ENCODE data around the gene ANKS1B. TPM values are rescaled to one million over a fixed set of nuclear protein-coding genes. Genes with fewer than 3 reads are reported as not detected.

ANKS1B gene
- total and polyA plus RNA-seq, 2 of the 4 experiments (the other 2 are of a cell fraction), result 0.17 to 0.18 TPM

GRCh38 chr12:99278899-99279298 is 705.8 kb downstream of the ANKS1B start:
- H4K20me1 ChIP-seq (ENCODE audit: insufficient read depth, low read length), result no peaks in the 10 kb centered on the region
- H3K23ac ChIP-seq (ENCODE audit: low read depth, low read length), result no peak overlapping the region
- H2BK20ac ChIP-seq (ENCODE audit: low read depth, low read length), result no peak overlapping the region
- no peak overlapping the region for H3K56ac ChIP-seq (ENCODE audit: extremely low read depth, insufficient read depth, low read length)
- no peak overlapping the region for H2BK120ac ChIP-seq (ENCODE audit: low read depth, low read length)
- intact Hi-C loops (cut with micrococcal nuclease), result no loop called here
- H3K9me1 ChIP-seq (ENCODE audit: insufficient read depth, low read length), result no peaks in the 10 kb centered on the region
- H2BK5ac ChIP-seq (ENCODE audit: low read depth, low read length, poor library complexity, severe bottlenecking), result no peak overlapping the region
- 0 out of 2 replicates have a peak, but pooled peaks cover 1% of the 10 kb centered on the region for H3K9me3 ChIP-seq (ENCODE audit: control insufficient read depth, insufficient read depth, low read length)
- H3K27me3 ChIP-seq (ENCODE audit: control insufficient read depth, insufficient read depth, low read length), result no peaks in the 10 kb centered on the region
- DNase-seq (no peak), ATAC-seq (ENCODE audit: low read depth) (no peak)
- in situ Hi-C loops (cut with MboI; ENCODE audit: low sequenced_read_pairs), result no loop called here
- ChIA-PET POLR2A (ENCODE audit: unreplicated experiment) (no interaction called here), CTCF (no interaction called here)
- WGBS, 2 experiments (ENCODE audit: extremely low coverage in 2 of 2, insufficient read length in 1 of 2), result no CpG with 5 or more reads among the region's 2 CpGs
- H3K14ac ChIP-seq (replicated peaks; ENCODE audit: low read depth, low read length), result no peak overlapping the region
- no peak overlapping the region for H2BK15ac ChIP-seq (ENCODE audit: low read depth, low read length)
- H3K4me1 ChIP-seq (ENCODE audit: control insufficient read depth, insufficient read depth, low read length), result no peaks in the 10 kb centered on the region
- H3K4me3 ChIP-seq (ENCODE audit: insufficient read depth, low read depth, low read length), result no peak overlapping the region
- H4K5ac ChIP-seq (ENCODE audit: low read depth, low read length), result no peak overlapping the region
- H2AK5ac ChIP-seq (ENCODE audit: low read depth, low read length), result no peak overlapping the region
- H3K27ac ChIP-seq (ENCODE audit: insufficient read depth, low read length), result no peak overlapping the region
- no peak overlapping the region for H3K18ac ChIP-seq (ENCODE audit: low read depth, low read length)
- no peak overlapping the region for H3K4ac ChIP-seq (ENCODE audit: low read depth, low read length)
- BruUV-seq (replicated peaks), result no TSS peak
- H2AK9ac ChIP-seq (replicated peaks; ENCODE audit: low read depth, low read length, poor library complexity), result no peak overlapping the region
- no peak overlapping the region for H3K4me2 ChIP-seq (ENCODE audit: low read depth, low read length)
- no peak overlapping the region for H3K9ac ChIP-seq (ENCODE audit: low read depth, low read length)
- H4K8ac ChIP-seq (ENCODE audit: low read depth in 2 of 2, low read length in 2 of 2), result no peak overlapping the region
- dilution Hi-C loops (cut with HindIII; ENCODE audit: low sequenced_read_pairs, unreplicated experiment), result no loop called here
- TF ChIP-seq POLR2A (IDR thresholded peaks at IDR 0.05; ENCODE audit: low read depth, low read length) (no peak), CEBPB (IDR thresholded peaks at IDR 0.05; ENCODE audit: low read depth, low read length) (no peak), MXI1 (IDR thresholded peaks at IDR 0.05; ENCODE audit: borderline replicate concordance, low read depth, low read length) (no peak), RAD21 (IDR thresholded peaks at IDR 0.05; ENCODE audit: low read length) (no peak), SMC3 (IDR thresholded peaks at IDR 0.05; ENCODE audit: low read depth, low read length) (no peak), CHD1 (IDR thresholded peaks at IDR 0.05; ENCODE audit: low read depth, low read length) (no peak), RCOR1 (IDR thresholded peaks at IDR 0.05; ENCODE audit: insufficient replicate concordance, low read length) (no peak), RFX5 (IDR thresholded peaks at IDR 0.05; ENCODE audit: low read depth, low read length) (no peak), MAZ (IDR thresholded peaks at IDR 0.05; ENCODE audit: borderline replicate concordance, low read depth, low read length) (no peak), MAFK (IDR thresholded peaks at IDR 0.05; ENCODE audit: low read depth, low read length) (no peak), BHLHE40 (IDR thresholded peaks at IDR 0.05; ENCODE audit: low read depth, low read length) (no peak), NFE2L2 (IDR thresholded peaks at IDR 0.05; ENCODE audit: low read depth, low read length) (no peak), FOS (IDR thresholded peaks at IDR 0.05; ENCODE audit: low read depth, low read length) (no peak)
- TF ChIP-seq, protein P1, sequence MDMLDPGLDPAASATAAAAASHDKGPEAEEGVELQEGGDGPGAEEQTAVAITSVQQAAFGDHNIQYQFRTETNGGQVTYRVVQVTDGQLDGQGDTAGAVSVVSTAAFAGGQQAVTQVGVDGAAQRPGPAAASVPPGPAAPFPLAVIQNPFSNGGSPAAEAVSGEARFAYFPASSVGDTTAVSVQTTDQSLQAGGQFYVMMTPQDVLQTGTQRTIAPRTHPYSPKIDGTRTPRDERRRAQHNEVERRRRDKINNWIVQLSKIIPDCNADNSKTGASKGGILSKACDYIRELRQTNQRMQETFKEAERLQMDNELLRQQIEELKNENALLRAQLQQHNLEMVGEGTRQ (IDR thresholded peaks at IDR 0.05; ENCODE audit: low read depth, low read length), result no peak
- H3K36me3 ChIP-seq (ENCODE audit: control insufficient read depth, insufficient read depth, low read length), result no peaks in the 10 kb centered on the region
- no peak overlapping the region for H4K91ac ChIP-seq (ENCODE audit: insufficient read depth, low read depth, low read length)
- H3K79me1 ChIP-seq (ENCODE audit: low read depth in 1 of 2, low read length in 2 of 2), result no peaks in the 10 kb centered on the region
- no peak overlapping the region for H2AFZ ChIP-seq (replicated peaks; ENCODE audit: low read length, poor library complexity)

All from IMR-90 (cell line).